GM12865 (cell line): Measurements from ENCODE around the gene DNAH1.

Experiments
- DNase-seq: peaks from one replicate; pipeline ENCODE4 v3.0.0; 2010; ENCODE audit warnings: low read depth
- H3K4me3 ChIP-seq: 2 replicates; pipeline ENCODE4 v1.5.1; 2011; ENCODE audit warnings: mild to moderate bottlenecking, low read depth, low read length, control low read depth
- CTCF ChIP-seq: IDR thresholded peaks from 2 replicates; pipeline ENCODE4 v1.5.1; 2011; ENCODE audit warnings: low read length, control low read depth, low read depth, inconsistent platforms; ENCODE audit not compliant: insufficient read depth; ENCODE audit errors: missing control alignments

The DNAH1 gene

GRCh38 chr3:52405066-52405465 lies 88.9 kb downstream of the DNAH1 start:
- TF ChIP-seq CTCF, result no peak
- no peak for DNase-seq
- no peak overlapping the region for H3K4me3 ChIP-seq

GRCh38 chr3:52405601-52406110 lies 89.5 kb downstream of the DNAH1 start:
- no peak overlapping the region for H3K4me3 ChIP-seq
- DNase-seq, result no peak
- TF ChIP-seq CTCF, result no peak

- no peak overlapping the region for H3K4me3 ChIP-seq
- DNase-seq, result no peak
- TF ChIP-seq CTCF, result no peak
Measured at GRCh38 chr3:52406231-52406661, 90.1 kb downstream of the DNAH1 start.

DNA sequence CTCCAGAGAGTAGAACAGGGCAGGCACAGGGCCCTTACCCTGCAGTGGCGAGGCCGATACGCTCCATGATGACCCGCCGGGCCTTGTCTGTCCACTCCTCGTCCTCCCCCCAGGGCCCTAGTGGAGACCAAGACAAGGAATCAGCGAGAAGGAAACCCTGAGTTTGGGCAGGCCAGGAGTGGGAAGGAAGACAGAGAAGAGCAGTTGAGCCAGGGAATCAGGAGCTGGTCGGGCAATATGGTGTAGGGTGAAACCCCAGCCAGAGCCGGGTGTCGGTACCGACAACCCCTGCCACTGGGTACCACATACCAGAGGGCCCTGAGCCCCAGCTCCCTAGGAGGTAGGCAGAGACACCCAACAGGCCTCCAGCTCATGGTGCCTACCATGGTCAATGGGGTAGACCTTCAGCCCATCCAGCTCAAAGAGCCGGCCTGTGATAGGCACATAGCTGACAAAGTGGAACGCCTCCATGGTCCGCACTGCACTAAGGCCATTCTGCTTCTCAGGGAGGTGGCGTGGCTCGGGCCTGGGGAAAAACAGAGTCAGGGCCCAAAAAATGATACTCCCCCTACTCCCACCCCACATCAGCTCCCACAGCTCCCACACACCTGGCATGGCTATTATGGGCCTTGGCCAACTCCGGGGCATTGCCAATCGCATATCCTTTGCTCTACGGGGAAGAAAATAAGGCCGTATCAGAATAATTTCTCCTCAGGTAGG lies 90.8 kb downstream of the DNAH1 start:
- no peak overlapping the region for H3K4me3 ChIP-seq
- DNase-seq, result no peak

DNA sequence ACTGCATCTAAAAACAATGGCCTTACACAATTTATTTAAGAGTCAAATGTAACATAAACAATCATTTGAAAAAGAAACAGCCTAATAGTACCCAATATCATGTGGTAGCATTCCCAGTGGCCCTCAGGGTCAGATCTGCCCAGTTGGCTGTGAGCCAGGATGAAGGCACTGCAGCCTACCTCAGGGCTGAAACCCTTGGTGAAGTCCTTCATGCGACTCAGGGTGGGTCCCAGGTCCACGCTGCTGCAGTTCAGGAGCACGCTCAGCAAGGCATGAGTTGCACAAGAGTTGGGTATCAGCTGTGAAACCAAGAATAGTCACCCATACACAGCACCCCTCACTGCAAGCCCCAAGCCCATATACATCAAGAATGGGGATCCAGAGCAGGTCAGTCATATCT lies 91.7 kb downstream of the DNAH1 start:
- DNase-seq, result no peak
- no peak overlapping the region for H3K4me3 ChIP-seq
- TF ChIP-seq CTCF, result no peak

More for the DNA sequence above, 90.8 kb downstream of the DNAH1 start:
- TF ChIP-seq CTCF, result no peak

DNA sequence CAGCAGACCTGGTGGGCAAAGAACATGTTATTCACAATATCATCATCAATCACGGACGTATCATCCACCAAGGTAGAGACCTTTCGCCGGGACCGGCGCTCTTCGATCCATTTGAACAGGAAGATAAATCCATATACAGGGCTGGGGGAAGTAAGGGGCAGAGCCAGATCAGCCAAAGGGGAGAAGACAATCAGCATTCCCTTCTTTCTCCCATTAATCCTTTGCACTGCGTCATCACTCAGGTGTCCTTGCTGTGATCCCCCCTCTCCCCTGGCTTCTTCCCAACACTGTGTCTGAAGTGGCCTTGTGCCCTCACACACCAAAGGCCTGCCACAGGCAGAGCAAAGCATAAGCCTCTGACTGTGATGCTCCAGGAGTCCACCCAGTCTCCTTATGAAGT lies 92.3 kb downstream of the DNAH1 start:
- TF ChIP-seq CTCF, result no peak
- H3K4me3 ChIP-seq, result no peak overlapping the region; the same call in 1 of the 2 replicates
- DNase-seq, result no peak

DNA sequence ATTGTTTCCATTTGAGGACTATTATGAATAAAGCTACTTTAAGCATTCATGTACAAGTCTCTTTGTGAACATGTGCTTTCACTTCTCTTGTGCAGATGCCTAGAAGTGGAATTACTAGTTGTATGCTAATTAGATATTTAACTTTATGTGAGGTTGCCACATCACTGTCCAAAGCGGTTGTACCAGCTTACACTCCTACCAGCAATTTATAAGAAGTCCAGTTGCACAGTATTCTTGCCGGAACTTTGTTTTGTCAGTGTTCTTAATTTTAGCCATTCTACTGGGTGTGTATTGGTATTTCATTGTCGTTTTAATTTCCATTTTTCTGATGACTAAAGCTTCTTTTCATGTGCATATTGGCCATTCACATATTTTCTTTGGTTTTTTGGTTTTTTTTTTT lies 99.7 kb downstream of the DNAH1 start:
- DNase-seq, result no peak
- TF ChIP-seq CTCF, result no peak
- no peak overlapping the region for H3K4me3 ChIP-seq
